ENCODE data around the gene UPF2. TPM values are rescaled to one million over a fixed set of nuclear protein-coding genes. Genes with fewer than 3 reads are reported as not detected.

UPF2 gene
- polyA plus RNA-seq, 1 donor (not counting 4 experiments of a cell fraction or from before 2014, with no cell fraction given) = 20.3 TPM

DNA sequence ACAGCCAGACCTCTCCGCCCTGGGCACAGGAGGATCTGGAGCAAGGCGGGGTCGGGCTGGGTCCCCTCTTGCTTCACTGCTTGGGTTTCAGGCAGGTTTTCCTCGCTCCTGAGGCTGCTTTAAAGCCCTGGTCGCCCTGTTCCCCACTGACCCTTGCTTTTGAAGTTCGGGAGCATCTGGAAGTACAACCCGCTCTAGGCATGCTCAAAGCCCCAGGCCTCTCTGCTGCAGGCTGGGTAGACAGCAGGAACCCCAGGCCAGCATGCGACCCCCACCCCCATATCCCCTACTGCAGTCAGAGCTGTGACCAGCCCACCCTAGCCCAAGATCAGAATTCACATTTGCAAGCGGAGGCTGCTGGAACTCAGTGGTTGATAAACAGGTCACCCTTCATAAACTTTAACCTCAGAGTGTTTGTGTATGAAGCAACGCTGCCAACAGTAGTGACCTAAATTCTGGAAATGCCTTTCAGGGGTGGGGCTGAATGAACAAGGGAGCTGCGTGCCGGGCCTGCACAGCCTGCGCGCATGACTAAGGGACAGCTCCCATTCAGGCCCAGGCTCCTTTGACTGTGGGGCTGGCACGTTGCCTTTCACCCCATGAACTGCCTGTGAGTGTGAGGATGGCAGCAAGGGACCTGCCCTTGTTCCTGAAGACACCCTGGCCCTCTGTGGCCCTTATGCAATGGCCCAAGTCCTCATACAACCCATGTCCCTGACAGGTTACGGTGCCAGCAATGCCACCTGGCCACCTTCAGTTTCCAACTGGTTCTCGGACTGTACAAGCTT, 166.9 kb downstream of the UPF2 start:
- H2AFZ ChIP-seq (ENCODE audit: control insufficient read depth, low read length) = no peak overlapping the region
- H3K4me1 ChIP-seq (ENCODE audit: control insufficient read depth, extremely low read depth, insufficient read depth, low read length) = peaks cover 46% of the 10 kb centered on the region
- peak overlapping the region in 1 of 3 experiments; percentile 37 for H3K4me3 ChIP-seq (ENCODE audit: control insufficient read depth in 2 of 3, extremely low read depth in 1 of 3, insufficient read depth in 2 of 3, low read depth in 1 of 3, low read length in 3 of 3)

DNA sequence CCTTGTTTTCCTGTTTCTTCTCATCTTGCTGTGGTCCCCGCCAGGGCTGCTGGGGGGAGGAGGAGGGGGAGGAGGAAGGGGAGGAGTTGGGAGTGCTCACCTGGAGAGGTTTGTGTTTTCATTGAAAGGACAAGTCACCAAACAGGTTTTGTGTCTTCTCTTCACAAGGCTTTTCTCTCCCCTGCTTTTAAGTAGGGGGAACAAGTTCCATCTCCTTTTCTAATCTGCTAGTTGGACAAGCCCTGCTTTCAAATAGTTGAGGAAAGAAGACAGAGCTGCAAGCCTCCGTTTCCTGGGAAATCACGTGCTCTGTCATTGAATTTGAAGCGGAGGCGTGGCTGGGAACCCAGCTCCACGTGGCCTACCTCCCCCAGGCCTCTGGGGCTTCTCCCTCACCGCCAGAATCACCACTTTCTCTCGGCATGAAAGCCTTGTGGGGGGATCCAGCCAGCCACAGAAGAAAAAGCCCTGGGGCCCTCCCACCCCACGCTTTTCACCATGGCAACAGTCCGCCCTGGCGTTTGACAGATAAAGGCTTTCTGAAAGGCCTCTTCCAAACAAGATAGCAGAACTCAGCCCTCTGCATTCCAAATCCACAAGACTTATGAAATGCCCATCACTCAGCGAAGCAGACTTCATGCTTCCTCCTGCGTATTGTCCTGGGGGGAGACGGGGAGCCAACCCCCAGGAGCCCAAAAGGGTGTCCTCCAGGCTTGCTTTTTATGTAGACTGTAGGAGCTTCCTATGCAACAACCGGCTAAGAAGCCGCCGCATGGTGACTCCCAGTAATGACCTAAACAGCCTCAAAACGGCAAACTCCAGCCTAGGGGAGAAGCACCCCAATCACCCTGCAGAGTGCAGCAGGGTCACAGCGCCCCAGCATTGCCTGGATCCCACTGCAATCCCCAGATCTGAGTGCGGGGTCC, 167.8 kb downstream of the UPF2 start:
- FAIRE-seq = peak; percentile 67
- Histone ChIP-seq H3K4me2 (ENCODE audit: control insufficient read depth, extremely low read depth, insufficient read depth, low read depth, low read length) (peak overlapping the region; percentile 69), H4K20me1 (ENCODE audit: control insufficient read depth, extremely low read depth, insufficient read depth, low read length) (no peaks in the 10 kb centered on the region), H3K27ac (ENCODE audit: control insufficient read depth, insufficient read depth, low read length) (peak overlapping the region; percentile 82), H3K4me3 (ENCODE audit: control insufficient read depth in 2 of 3, extremely low read depth in 1 of 3, insufficient read depth in 2 of 3, low read depth in 1 of 3, low read length in 3 of 3) (peak overlapping the region in 2 of 3 experiments; percentile 1 to 17), H3K9me3 (ENCODE audit: control insufficient read depth, low read depth, low read length) (no peaks in the 10 kb centered on the region), H2AFZ (ENCODE audit: control insufficient read depth, low read length) (peak overlapping the region; percentile 34), H3K9ac (ENCODE audit: control insufficient read depth, extremely low read depth, insufficient read depth, low read length) (peak overlapping the region; percentile 78), H3K79me2 (ENCODE audit: control insufficient read depth, insufficient read depth, low read length) (no peaks in the 10 kb centered on the region), H3K9me1 (ENCODE audit: control insufficient read depth, extremely low read depth, insufficient read depth, low read length) (no peaks in the 10 kb centered on the region), H3K36me3 (ENCODE audit: control insufficient read depth in 2 of 2, extremely low read depth in 1 of 2, insufficient read depth in 2 of 2, low read length in 2 of 2) (no peaks in the 10 kb centered on the region), H3K27me3 (ENCODE audit: control insufficient read depth, extremely low read depth, insufficient read depth, low read length) (no peaks in the 10 kb centered on the region), H3K4me1 (ENCODE audit: control insufficient read depth, extremely low read depth, insufficient read depth, low read length) (peaks cover 43% of the 10 kb centered on the region)
- dilution Hi-C loops (cut with MboI; ENCODE audit: extremely low pct_ligation_motif_present, low sequenced_read_pairs) = no loop called here
- DNase-seq (ENCODE audit: low read depth, low spot score) = no peak
- TF ChIP-seq, protein P1, sequence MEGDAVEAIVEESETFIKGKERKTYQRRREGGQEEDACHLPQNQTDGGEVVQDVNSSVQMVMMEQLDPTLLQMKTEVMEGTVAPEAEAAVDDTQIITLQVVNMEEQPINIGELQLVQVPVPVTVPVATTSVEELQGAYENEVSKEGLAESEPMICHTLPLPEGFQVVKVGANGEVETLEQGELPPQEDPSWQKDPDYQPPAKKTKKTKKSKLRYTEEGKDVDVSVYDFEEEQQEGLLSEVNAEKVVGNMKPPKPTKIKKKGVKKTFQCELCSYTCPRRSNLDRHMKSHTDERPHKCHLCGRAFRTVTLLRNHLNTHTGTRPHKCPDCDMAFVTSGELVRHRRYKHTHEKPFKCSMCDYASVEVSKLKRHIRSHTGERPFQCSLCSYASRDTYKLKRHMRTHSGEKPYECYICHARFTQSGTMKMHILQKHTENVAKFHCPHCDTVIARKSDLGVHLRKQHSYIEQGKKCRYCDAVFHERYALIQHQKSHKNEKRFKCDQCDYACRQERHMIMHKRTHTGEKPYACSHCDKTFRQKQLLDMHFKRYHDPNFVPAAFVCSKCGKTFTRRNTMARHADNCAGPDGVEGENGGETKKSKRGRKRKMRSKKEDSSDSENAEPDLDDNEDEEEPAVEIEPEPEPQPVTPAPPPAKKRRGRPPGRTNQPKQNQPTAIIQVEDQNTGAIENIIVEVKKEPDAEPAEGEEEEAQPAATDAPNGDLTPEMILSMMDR (optimal IDR thresholded peaks at IDR 0.05 in 1 of 3, IDR thresholded peaks at IDR 0.05 in 1 of 3, conservative IDR thresholded peaks at IDR 0.05 in 1 of 3; ENCODE audit: extremely low read depth in 1 of 3, insufficient read depth in 2 of 3, low read length in 3 of 3) = no peak

More for the DNA sequence above, 166.9 kb downstream of the UPF2 start:
- H3K9me1 ChIP-seq (ENCODE audit: control insufficient read depth, extremely low read depth, insufficient read depth, low read length) = no peaks in the 10 kb centered on the region
- TF ChIP-seq, protein P1 (optimal IDR thresholded peaks at IDR 0.05 in 1 of 3, IDR thresholded peaks at IDR 0.05 in 1 of 3, conservative IDR thresholded peaks at IDR 0.05 in 1 of 3; ENCODE audit: extremely low read depth in 1 of 3, insufficient read depth in 2 of 3, low read length in 3 of 3) = no peak
- no peak for TF ChIP-seq EZH2 (IDR thresholded peaks at IDR 0.05; ENCODE audit: low read length)
- H3K36me3 ChIP-seq (ENCODE audit: control insufficient read depth in 2 of 2, extremely low read depth in 1 of 2, insufficient read depth in 2 of 2, low read length in 2 of 2) = no peaks in the 10 kb centered on the region
- no peaks in the 10 kb centered on the region for H3K9me3 ChIP-seq (ENCODE audit: control insufficient read depth, low read depth, low read length)
- H3K4me2 ChIP-seq (ENCODE audit: control insufficient read depth, extremely low read depth, insufficient read depth, low read depth, low read length) = peak overlapping the region; percentile 69
- DNase-seq (ENCODE audit: low read depth, low spot score) (peak; percentile 87), FAIRE-seq (peak; percentile 87)
- H3K79me2 ChIP-seq (ENCODE audit: control insufficient read depth, insufficient read depth, low read length) = no peaks in the 10 kb centered on the region
- H3K27me3 ChIP-seq (ENCODE audit: control insufficient read depth, extremely low read depth, insufficient read depth, low read length) = no peaks in the 10 kb centered on the region
- H3K27ac ChIP-seq (ENCODE audit: control insufficient read depth, insufficient read depth, low read length) = peak overlapping the region; percentile 82
- dilution Hi-C loops (cut with MboI; ENCODE audit: extremely low pct_ligation_motif_present, low sequenced_read_pairs) = no loop called here
- peak overlapping the region; percentile 78 for H3K9ac ChIP-seq (ENCODE audit: control insufficient read depth, extremely low read depth, insufficient read depth, low read length)
- H4K20me1 ChIP-seq (ENCODE audit: control insufficient read depth, extremely low read depth, insufficient read depth, low read length) = no peaks in the 10 kb centered on the region
